NT2/D1 (cell line): ENCODE measurements around the gene MAP2.

Experiments used
- SUZ12 ChIP-seq: IDR thresholded peaks from 2 replicates; pipeline ENCODE4 v1.6.1; 2011; ENCODE audit not compliant: insufficient read length, insufficient read depth; ENCODE audit errors: extremely low read depth
- ZNF274 ChIP-seq: IDR thresholded peaks from 2 replicates; pipeline ENCODE4 v1.6.1; 2011; ENCODE audit warnings: mild to moderate bottlenecking, low read depth, low read length

GRCh38 chr2:209713219-209713618 is 289.4 kb downstream of the MAP2 start:
- TF ChIP-seq ZNF274 (no peak), SUZ12 (no peak)
